Keratinocyte (primary cell): Measurements from ENCODE around the gene PPP4R4. TPM values are rescaled to one million over a fixed set of nuclear protein-coding genes. Genes with fewer than 3 reads are reported as not detected.

Source experiments
- DNase-seq: peaks from one replicate; pipeline ENCODE4 v3.0.0-alpha.2; 2011; ENCODE audit warnings: low read depth, missing footprints, low spot score
- FAIRE-seq: peaks from 2 replicates; lab custom pipeline; 2011; peaks lifted over from hg19 to GRCh38; lab: Jason Lieb, UNC
- H2AFZ ChIP-seq: 2 replicates; pipeline ENCODE4 v1.6.0; 2012; ENCODE audit warnings: low read length, control low read depth, inconsistent platforms; ENCODE audit not compliant: control insufficient read depth
- H3K27ac ChIP-seq: 2 replicates; pipeline ENCODE4 v1.5.1; 2011; ENCODE audit warnings: low read length; ENCODE audit not compliant: control insufficient read depth, insufficient read depth
- H3K27me3 ChIP-seq: 3 replicates; pipeline ENCODE4 v1.6.0; 2011; ENCODE audit warnings: low read length; ENCODE audit not compliant: control insufficient read depth, insufficient read depth; ENCODE audit errors: extremely low read depth
- H3K36me3 ChIP-seq, 2 experiments: 2 replicates in 1 of 2; 3 replicates in 1 of 2; pipeline ENCODE4 v1.5.1; 2011; ENCODE audit warnings: low read length in 2 of 2, mild to moderate bottlenecking in 1 of 2; ENCODE audit not compliant: control insufficient read depth in 2 of 2, insufficient read depth in 2 of 2; ENCODE audit errors: extremely low read depth in 1 of 2
- H3K4me1 ChIP-seq: 3 replicates; pipeline ENCODE4 v1.5.1; 2011; ENCODE audit warnings: low read length; ENCODE audit not compliant: control insufficient read depth, insufficient read depth; ENCODE audit errors: extremely low read depth
- H3K4me2 ChIP-seq: 3 replicates; pipeline ENCODE4 v1.6.0; 2011; ENCODE audit warnings: low read depth, low read length; ENCODE audit not compliant: control insufficient read depth, insufficient read depth; ENCODE audit errors: extremely low read depth
- H3K4me3 ChIP-seq, 3 experiments: fragments of 200-600 bp in 1 of 3; sonication (generic) in 1 of 3; 2 replicates in 2 of 3; 3 replicates in 1 of 3; pipeline ENCODE4 v1.5.1; 2011 to 2016; ENCODE audit warnings: low read length in 3 of 3, mild to moderate bottlenecking in 3 of 3, control low read depth in 2 of 3, inconsistent platforms in 1 of 3, low read depth in 1 of 3, mixed read lengths in 1 of 3, mixed run types in 1 of 3, moderate library complexity in 1 of 3; ENCODE audit not compliant: control insufficient read depth in 2 of 3, insufficient read depth in 2 of 3; ENCODE audit errors: extremely low read depth in 1 of 3
- H3K79me2 ChIP-seq: 2 replicates; pipeline ENCODE4 v1.6.0; 2012; ENCODE audit warnings: low read length; ENCODE audit not compliant: control insufficient read depth, insufficient read depth
- H3K9ac ChIP-seq: 3 replicates; pipeline ENCODE4 v1.6.0; 2011; ENCODE audit warnings: low read length; ENCODE audit not compliant: control insufficient read depth, insufficient read depth; ENCODE audit errors: extremely low read depth
- H3K9me1 ChIP-seq: 3 replicates; pipeline ENCODE4 v1.6.0; 2011; ENCODE audit warnings: low read length; ENCODE audit not compliant: control insufficient read depth, insufficient read depth; ENCODE audit errors: extremely low read depth
- H3K9me3 ChIP-seq: 2 replicates; pipeline ENCODE4 v1.5.1; 2012; ENCODE audit warnings: low read depth, low read length; ENCODE audit not compliant: control insufficient read depth
- H4K20me1 ChIP-seq: 3 replicates; pipeline ENCODE4 v1.6.0; 2011; ENCODE audit warnings: low read length; ENCODE audit not compliant: control insufficient read depth, insufficient read depth; ENCODE audit errors: extremely low read depth
- CTCF ChIP-seq, 3 experiments: IDR thresholded peaks in 1 of 3; conservative IDR thresholded peaks in 1 of 3; optimal IDR thresholded peaks in 1 of 3; 2 replicates in 2 of 3; 3 replicates in 1 of 3; pipeline versions ENCODE3 to v1.5.1; 2011; ENCODE audit warnings: low read length in 3 of 3, mild to moderate bottlenecking in 3 of 3, moderate library complexity in 2 of 3, control low read depth in 1 of 3, inconsistent platforms in 1 of 3; ENCODE audit not compliant: insufficient read depth in 2 of 3; ENCODE audit errors: extremely low read depth in 1 of 3
- EZH2 ChIP-seq: IDR thresholded peaks from one replicate; pipeline ENCODE4 v1.6.1; 2012; ENCODE audit warnings: inconsistent platforms, mild to moderate bottlenecking, low read length, moderate library complexity
- dilution Hi-C: fragments of 300-500 bp; cut with MboI; formaldehyde crosslinking; loops from one replicate; pipeline ENCODE4 v1.7.0; 2020; ENCODE audit warnings: low sequenced_read_pairs; ENCODE audit not compliant: extremely low pct_ligation_motif_present
- polyA plus RNA-seq, 5 experiments: library from polyadenylated mRNA; depleted of rRNA in 3 of 5; stranded (reverse) in 3 of 5; stranded (forward) in 1 of 5; unstranded in 1 of 5; fragments of >200 nt; gene quantifications; 1 replicate in 1 of 5; 2 replicates in 3 of 5; 3 replicates in 1 of 5; pipeline versions ENCODE4 v1.2.1 to v1.2.3, GENCODE V29; 2011 to 2012; ENCODE audit warnings: missing spikeins in 2 of 5, low read depth in 1 of 5, low replicate concordance in 1 of 5

PPP4R4 gene
- polyA plus RNA-seq, 1 donor (not counting 4 experiments of a cell fraction or from before 2014, with no cell fraction given), result 9.0 TPM

GRCh38 chr14:94177806-94178205, 3.7 kb downstream of the PPP4R4 start:
- H3K9me1 ChIP-seq, result no peaks in the 10 kb centered on the region
- FAIRE-seq (peak; percentile 83), DNase-seq (peak; percentile 40)
- H3K79me2 ChIP-seq, result peaks cover 19% of the 10 kb centered on the region
- TF ChIP-seq CTCF (optimal IDR thresholded peaks at IDR 0.05 in 1 of 3, IDR thresholded peaks at IDR 0.05 in 1 of 3, conservative IDR thresholded peaks at IDR 0.05 in 1 of 3; ENCODE audit: extremely low read depth in 1 of 3, insufficient read depth in 2 of 3, low read length in 3 of 3) (peak in 1 of 3 experiments; percentile 16), EZH2 (no peak)
- no peak overlapping the region for H2AFZ ChIP-seq
- peaks cover 4% of the 10 kb centered on the region for H4K20me1 ChIP-seq
- H3K27ac ChIP-seq, result peak overlapping the region; percentile 73
- peaks cover 24% of the 10 kb centered on the region for H3K4me1 ChIP-seq
- dilution Hi-C loops, result no loop called here
- H3K9ac ChIP-seq, result peak overlapping the region; percentile 3
- H3K4me2 ChIP-seq, result peak overlapping the region; percentile 73
- no peaks in the 10 kb centered on the region for H3K9me3 ChIP-seq
- H3K4me3 ChIP-seq, result no peak overlapping the region
- H3K36me3 ChIP-seq, result no peaks in the 10 kb centered on the region
- no peaks in the 10 kb centered on the region for H3K27me3 ChIP-seq

- Histone ChIP-seq H3K4me2 (no peak overlapping the region), H3K4me1 (peaks cover 20% of the 10 kb centered on the region), H3K4me3 (no peak overlapping the region), H3K9me1 (no peaks in the 10 kb centered on the region), H3K79me2 (peaks cover 20% of the 10 kb centered on the region), H3K9me3 (no peaks in the 10 kb centered on the region), H3K27ac (no peak overlapping the region), H3K36me3 (no peaks in the 10 kb centered on the region), H4K20me1 (peaks cover 4% of the 10 kb centered on the region), H3K27me3 (no peaks in the 10 kb centered on the region), H2AFZ (no peak overlapping the region), H3K9ac (no peak overlapping the region)
- dilution Hi-C loops, result no loop called here
- FAIRE-seq, result no peak
- no peak for DNase-seq
- TF ChIP-seq CTCF (optimal IDR thresholded peaks at IDR 0.05 in 1 of 3, IDR thresholded peaks at IDR 0.05 in 1 of 3, conservative IDR thresholded peaks at IDR 0.05 in 1 of 3; ENCODE audit: extremely low read depth in 1 of 3, insufficient read depth in 2 of 3, low read length in 3 of 3) (no peak), EZH2 (no peak)
Measured at GRCh38 chr14:94179244-94179643, 5.1 kb downstream of the PPP4R4 start.
